Measurements from ENCODE around the gene UBASH3B.

Gene UBASH3B

GRCh38 chr11:122758339-122758738 is 102.8 kb downstream of the UBASH3B start:
- no peak for DNase-seq

DNA sequence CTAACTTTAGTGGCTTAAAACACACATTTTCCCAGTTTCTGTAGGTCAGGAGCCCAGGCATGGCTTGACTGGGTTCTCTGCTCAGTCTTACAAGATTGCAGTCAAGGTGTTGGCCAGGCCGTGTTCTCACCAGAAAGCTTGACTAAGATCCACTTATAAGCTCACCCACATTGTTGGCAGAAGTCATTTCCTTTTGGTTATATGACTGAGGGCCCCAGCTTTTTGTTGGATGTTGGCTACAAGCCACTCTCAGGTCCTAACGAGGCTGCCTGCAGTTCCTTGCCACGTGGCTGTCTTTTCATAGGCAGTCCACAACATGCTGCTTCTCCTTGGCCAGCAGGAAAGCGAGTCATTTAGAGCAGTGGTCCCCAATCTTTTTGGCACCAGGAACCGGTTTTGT is 103.5 kb downstream of the UBASH3B start:
- peak; percentile 31 for DNase-seq

- DNase-seq: no peak
These were observed 107.6 kb downstream of the UBASH3B start for GRCh38 chr11:122763108-122763507.

DNA sequence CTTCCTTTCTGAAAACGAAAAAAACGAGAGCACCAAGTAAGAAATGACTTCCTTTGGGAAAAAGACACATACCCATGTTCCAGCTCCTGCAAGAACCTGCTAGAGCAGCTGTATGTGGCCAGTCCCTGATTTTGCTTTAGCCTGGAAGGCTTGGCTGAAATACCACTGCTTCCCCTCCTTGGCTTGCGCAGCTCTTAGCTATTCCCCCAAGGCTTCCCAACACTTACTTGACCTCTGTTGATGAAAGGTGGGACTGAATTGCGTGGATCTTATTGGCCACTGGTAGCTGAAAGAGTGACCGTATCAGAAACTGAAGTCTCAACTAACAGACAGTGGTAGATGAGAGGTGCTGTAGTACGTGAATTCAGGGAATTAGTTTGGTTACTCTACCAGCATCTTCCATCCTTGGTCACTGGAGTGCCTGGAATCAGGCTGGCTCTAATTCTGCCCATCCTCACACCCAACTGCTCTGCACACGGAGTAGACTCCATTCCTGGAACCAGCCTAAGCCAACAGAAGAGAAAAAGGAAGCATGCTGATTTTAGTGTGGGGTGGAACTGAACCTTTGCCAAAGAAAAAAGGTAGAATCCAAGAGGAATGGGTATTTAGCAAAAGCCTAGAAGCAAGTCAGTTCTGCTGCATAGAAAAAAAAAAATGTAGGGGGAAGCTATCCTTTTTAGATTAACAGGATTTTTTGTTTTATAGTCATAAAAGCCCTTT is 109.0 kb downstream of the UBASH3B start:
- DNase-seq: no peak

- no peak for DNase-seq
These were observed 110.1 kb downstream of the UBASH3B start for GRCh38 chr11:122765487-122766131.

DNA sequence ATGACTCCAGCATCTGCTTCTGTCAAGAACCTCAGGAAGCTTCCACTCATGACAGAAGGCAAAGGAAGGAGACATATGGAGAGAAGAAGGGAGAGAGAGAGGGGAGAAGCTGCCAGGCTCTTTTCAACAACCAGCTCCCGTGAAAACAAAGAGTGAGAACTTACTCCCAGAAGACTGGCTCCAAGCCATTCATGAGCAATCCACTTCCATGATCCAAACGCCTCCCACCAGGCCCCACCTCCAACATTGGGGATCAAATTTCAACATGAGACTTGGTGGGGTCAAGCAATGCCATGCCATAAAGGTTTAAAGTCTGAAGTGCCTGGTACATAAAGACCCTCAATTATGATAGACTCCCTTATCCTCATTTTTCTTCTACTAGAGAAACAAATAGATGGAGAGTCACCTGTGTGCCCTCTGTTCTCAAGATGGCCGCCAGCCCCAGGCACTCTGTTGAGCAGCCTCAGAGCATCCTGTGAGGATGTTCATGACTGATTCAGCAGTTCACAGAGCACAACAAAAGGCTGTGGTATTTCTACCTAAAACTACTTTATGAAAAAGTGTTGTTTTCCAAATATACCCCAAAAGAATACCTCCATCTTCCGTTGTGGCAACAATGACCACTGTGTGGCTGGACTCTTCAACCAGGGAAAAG is 113.7 kb downstream of the UBASH3B start:
- no peak for DNase-seq

GRCh38 chr11:122772945-122773344 is 117.4 kb downstream of the UBASH3B start:
- no peak for DNase-seq

DNA sequence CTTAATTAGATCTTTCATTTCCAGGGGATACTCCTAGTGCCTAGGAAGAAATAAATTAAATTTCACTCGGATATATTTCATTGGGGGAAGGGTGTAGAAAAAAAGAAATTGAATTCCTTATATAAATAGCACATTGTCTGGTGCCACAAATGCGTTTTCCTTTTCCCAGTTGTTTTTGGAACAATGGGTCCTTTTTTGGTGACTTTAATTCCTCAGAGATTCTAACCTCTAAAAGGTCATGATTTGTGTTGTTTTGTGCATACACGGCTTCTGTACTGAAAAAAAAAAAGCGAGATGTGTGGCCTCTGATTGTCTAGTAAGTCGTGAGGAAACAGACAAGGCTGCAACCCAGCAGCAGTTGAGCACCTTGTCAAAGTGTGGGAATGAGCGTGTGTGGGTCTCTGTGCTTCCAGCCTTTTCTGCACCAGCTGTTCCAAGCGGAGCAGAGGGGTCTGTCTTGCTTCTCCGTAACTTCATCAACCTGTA is 118.3 kb downstream of the UBASH3B start:
- DNase-seq: no peak

- DNase-seq: no peak
These were observed 120.3 kb downstream of the UBASH3B start for GRCh38 chr11:122775675-122776271.

GRCh38 chr11:122776546-122776945 is 121.0 kb downstream of the UBASH3B start:
- DNase-seq: no peak

DNA sequence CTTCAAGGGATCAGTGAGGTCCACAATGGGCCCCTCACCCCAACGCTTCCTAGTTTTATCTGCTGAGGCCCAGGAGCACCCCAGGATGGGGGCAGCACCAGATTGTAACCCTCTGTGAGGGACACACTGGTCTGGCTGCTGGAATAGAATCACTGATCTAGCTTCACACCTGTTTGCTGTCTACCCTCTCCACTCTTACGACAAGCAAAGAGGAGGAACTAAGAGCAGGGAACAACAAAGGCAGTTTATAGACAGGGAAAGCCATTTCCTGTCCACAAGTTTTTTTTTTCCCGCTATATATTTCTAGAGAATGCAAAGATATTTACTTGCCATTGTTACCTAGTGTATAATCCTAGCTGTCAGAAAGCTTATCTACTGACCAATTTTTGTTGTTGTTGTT is 121.8 kb downstream of the UBASH3B start:
- no peak for DNase-seq

DNA sequence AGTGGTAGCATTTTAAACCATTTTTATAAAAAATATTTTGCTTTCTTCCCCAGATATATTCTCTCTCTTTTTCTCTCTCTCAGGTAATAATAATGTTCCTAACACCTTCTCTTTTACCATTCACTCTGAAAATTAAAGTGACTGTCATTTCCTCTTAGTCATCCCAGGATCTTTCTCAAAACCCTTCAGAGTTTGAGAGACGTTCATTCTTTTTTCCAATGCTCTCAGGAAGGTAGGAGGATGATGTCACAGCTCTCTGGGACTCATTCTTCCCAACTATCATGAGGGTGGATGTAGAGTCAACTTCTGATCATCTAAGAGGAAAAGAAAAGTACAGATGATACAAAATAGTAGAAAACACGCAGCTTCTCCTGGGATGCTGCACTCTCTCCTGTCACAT is 122.6 kb downstream of the UBASH3B start:
- DNase-seq: no peak

DNA sequence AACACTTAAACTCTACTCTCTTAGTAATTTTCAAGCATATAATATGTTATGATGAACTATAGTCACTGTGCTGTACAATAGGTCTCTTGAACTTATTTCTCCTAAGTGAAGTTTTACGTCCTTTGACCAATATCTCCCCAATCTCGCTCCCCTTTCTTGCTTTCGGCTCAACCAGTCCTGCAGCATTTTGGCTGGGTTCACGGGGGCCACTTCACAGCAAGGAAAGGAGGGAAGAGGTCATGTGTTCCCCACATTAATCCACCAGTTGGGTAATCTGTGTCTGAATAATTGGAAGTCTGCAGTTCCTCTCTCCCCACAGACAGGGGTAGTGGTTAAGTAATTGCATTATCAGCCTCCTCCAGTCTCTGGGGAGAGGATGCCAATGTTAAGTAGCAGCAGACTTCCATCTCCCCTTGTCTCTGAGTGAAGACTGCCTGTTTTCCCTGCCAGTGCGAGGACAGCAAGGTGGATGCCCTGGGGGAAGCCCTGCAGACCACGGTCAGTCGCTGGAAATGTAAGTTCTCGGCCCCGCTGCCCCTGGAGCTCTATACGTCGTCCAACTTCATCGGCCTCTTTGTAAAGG is 123.6 kb downstream of the UBASH3B start:
- no peak for DNase-seq

- no peak for DNase-seq
These were observed 124.9 kb downstream of the UBASH3B start for GRCh38 chr11:122780296-122780949.

GRCh38 chr11:122781378-122782195 is 126.1 kb downstream of the UBASH3B start:
- DNase-seq: peak; percentile 82

- DNase-seq: no peak
These were observed 126.7 kb downstream of the UBASH3B start for GRCh38 chr11:122782222-122782621.

- DNase-seq: no peak
These were observed 128.9 kb downstream of the UBASH3B start for GRCh38 chr11:122784325-122784955.

DNA sequence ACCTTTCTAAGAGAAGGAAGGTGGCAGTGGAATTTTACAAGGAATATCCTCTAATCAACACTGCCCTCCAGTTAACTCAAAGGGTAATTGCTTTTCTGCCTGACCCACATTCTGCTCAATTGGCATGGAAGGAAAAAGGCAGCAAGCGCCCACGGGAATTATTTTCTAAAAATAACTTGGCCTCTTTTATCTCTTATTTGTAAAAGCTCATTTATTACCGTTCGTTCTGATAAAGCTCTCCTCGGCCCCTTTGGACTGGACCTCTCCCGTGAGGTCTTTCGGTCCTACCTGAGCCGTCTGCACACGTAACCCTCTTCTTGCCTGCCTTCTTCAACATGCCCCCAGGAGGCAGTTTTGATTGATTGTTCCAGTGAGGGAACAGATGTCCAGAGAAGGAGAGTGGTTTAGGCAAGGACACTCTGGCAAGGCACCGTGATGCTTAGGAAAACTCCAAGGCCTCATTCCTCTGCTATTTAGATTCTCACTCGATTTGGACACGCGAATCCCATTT is 129.6 kb downstream of the UBASH3B start:
- DNase-seq: no peak

- DNase-seq: no peak
These were observed 131.4 kb downstream of the UBASH3B start for GRCh38 chr11:122786896-122787295.

DNA sequence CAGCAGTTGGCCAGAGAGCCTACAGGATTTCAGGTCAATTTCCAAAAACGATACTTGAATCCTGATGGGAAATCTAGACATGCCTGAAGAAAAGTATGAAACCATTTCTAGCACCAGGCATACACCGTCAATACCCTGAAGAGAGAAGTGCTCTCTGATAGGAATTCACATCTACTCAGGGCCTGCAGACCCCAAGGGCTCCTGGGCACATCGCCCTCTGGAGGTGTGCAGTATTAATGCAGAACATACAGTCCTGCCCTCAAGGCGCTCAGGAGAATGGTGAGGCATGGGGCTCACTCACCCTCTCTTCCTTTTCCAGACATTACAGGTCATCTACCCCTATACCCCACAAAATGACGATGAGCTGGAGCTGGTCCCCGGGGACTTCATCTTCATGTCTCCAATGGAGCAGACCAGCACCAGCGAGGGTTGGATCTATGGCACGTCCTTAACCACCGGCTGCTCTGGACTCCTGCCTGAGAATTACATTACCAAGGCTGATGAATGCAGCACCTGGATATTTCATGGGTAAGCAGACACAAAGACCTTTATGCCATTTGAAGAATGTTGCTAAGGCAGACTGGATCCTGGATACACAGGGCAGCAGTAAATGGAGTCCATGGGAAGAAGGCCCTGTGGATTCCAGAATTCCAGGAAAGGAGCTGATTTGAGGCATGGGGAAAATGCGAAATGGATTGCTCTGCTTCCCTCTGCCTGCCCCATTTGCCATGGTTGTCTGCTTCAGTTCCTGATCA is 133.4 kb downstream of the UBASH3B start:
- no peak for DNase-seq
